B cell (primary cell): ENCODE data around the gene ZNF547. TPM values are rescaled to one million over a fixed set of nuclear protein-coding genes. Genes with fewer than 3 reads are reported as not detected.

Experiments
- ATAC-seq: fragments of 200-7000 bp; cut with Tn5 transposase; one replicate; pipeline ENCODE4 v1.10.0; 2021; ENCODE audit warnings: low read depth, mild to moderate bottlenecking, moderate number of reproducible peaks, moderate library complexity
- CTCF ChIA-PET: fragments of 350-600 bp; sonication (Branson Sonifier 250); formaldehyde crosslinking; loops from one replicate; lab custom pipeline; 2021; ENCODE audit warnings: antibody characterized with exemption, inconsistent platforms; lab: Charles Lee
- POLR2A ChIA-PET: fragments of 350-600 bp; sonication (Branson Sonifier 250); formaldehyde crosslinking; loops from one replicate; lab custom pipeline; 2021; ENCODE audit warnings: antibody characterized with exemption; lab: Charles Lee
- DNase-seq: peaks from one replicate; pipeline ENCODE4 v3.0.0; 2013
- H2AFZ ChIP-seq: 2 replicates; pipeline ENCODE4 v1.6.1; 2012; ENCODE audit warnings: mild to moderate bottlenecking, low read depth, low read length; ENCODE audit not compliant: insufficient read depth, poor library complexity, severe bottlenecking
- H3K27ac ChIP-seq, 2 donors: 1 replicate in 1 of 2; 2 replicates in 1 of 2; pipeline ENCODE4 v1.5.1; 2012 to 2013; ENCODE audit warnings: low read length in 2 of 2, mild to moderate bottlenecking in 2 of 2, moderate library complexity in 1 of 2
- H3K27me3 ChIP-seq, 4 experiments: fragments of 200-600 bp in 1 of 4; sonication (generic) in 1 of 4; replicated peaks in 1 of 4; 1 replicate in 2 of 4; 2 replicates in 2 of 4; pipeline versions ENCODE4 v1.6.1 to v1.7.0; 2013 to 2016; ENCODE audit warnings: low read length in 3 of 4, mild to moderate bottlenecking in 2 of 4, mixed read lengths in 1 of 4, moderate library complexity in 1 of 4; ENCODE audit not compliant: insufficient read depth in 4 of 4, control insufficient read depth in 3 of 4; ENCODE audit errors: control extremely low read depth in 1 of 4
- H3K36me3 ChIP-seq, 2 experiments: replicated peaks in 1 of 2; 1 replicate in 1 of 2; 2 replicates in 1 of 2; pipeline versions ENCODE4 v1.6.1 to v1.7.1; 2013; ENCODE audit warnings: low read length in 1 of 2; ENCODE audit not compliant: insufficient read depth in 2 of 2, control insufficient read depth in 1 of 2; ENCODE audit errors: control extremely low read depth in 1 of 2, extremely low read depth in 1 of 2
- H3K4me1 ChIP-seq, 2 donors: fragments of 200-600 bp in 1 of 2; sonication (generic) in 1 of 2; 1 replicate in 1 of 2; 2 replicates in 1 of 2; pipeline versions ENCODE4 v1.5.1 to v1.6.1; 2013 to 2017; ENCODE audit warnings: low read length in 2 of 2; ENCODE audit not compliant: control insufficient read depth in 2 of 2, insufficient read depth in 2 of 2
- H3K4me2 ChIP-seq: replicated peaks from 2 replicates; pipeline ENCODE3; 2012; ENCODE audit warnings: mild to moderate bottlenecking, low read depth, low read length; ENCODE audit not compliant: poor library complexity, severe bottlenecking
- H3K4me3 ChIP-seq, 5 experiments: fragments of 200-600 bp in 1 of 5; sonication (generic) in 1 of 5; 1 replicate in 3 of 5; 2 replicates in 2 of 5; pipeline versions ENCODE4 v1.5.1 to v1.7.0; 2011 to 2016; ENCODE audit warnings: low read length in 4 of 5, mild to moderate bottlenecking in 4 of 5, low read depth in 2 of 5, control low read depth in 1 of 5, moderate library complexity in 1 of 5; ENCODE audit not compliant: insufficient read depth in 1 of 5; ENCODE audit errors: control extremely low read depth in 1 of 5, extremely low read depth in 1 of 5
- H3K79me2 ChIP-seq: fragments of 200-600 bp; sonication (generic); one replicate; pipeline ENCODE4 v1.6.0; 2016; ENCODE audit warnings: low read length; ENCODE audit not compliant: control insufficient read depth, insufficient read depth
- H3K9ac ChIP-seq: fragments of 200-600 bp; sonication (generic); 2 replicates; pipeline ENCODE4 v1.6.1; 2017; ENCODE audit warnings: mild to moderate bottlenecking, low read length, moderate library complexity
- H3K9me3 ChIP-seq, 3 donors: one replicate each; pipeline versions ENCODE4 v1.6.1 to v1.7.1; 2013; ENCODE audit warnings: low read length in 2 of 3; ENCODE audit not compliant: control insufficient read depth in 2 of 3, insufficient read depth in 1 of 3; ENCODE audit errors: control extremely low read depth in 1 of 3
- H4K20me1 ChIP-seq: 2 replicates; pipeline ENCODE4 v1.6.0; 2012; ENCODE audit warnings: mild to moderate bottlenecking, low read length; ENCODE audit not compliant: insufficient read depth, control insufficient read depth, poor library complexity, severe bottlenecking
- H3K27ac Mint-ChIP-seq: one replicate; pipeline ENCODE4 v1.8.0; 2021; ENCODE audit warnings: mixed read lengths
- H3K27me3 Mint-ChIP-seq: one replicate; pipeline ENCODE4 v1.8.0; 2021; ENCODE audit warnings: mixed read lengths
- H3K4me1 Mint-ChIP-seq: one replicate; pipeline ENCODE4 v1.8.0; 2021; ENCODE audit warnings: mixed read lengths
- H3K4me3 Mint-ChIP-seq: one replicate; pipeline ENCODE4 v1.8.0; 2021; ENCODE audit warnings: mixed read lengths
- H3K9me3 Mint-ChIP-seq: one replicate; pipeline ENCODE4 v1.8.0; 2022; ENCODE audit warnings: mixed read lengths; ENCODE audit not compliant: insufficient read depth
- CTCF ChIP-seq: fragments of 200-600 bp; IDR thresholded peaks from one replicate; pipeline ENCODE4 v1.8.0; 2022; ENCODE audit warnings: antibody characterized with exemption, mild to moderate bottlenecking
- EZH2 ChIP-seq: IDR thresholded peaks from 2 replicates; pipeline ENCODE4 v1.6.1; 2012; ENCODE audit warnings: borderline replicate concordance, low read depth, mild to moderate bottlenecking, moderate library complexity, low read length; ENCODE audit not compliant: insufficient read depth, poor library complexity, severe bottlenecking
- WGBS: methylation state at CpG from one replicate; pipeline ENCODE4 v1.1.5; 2013; ENCODE audit warnings: missing lambda C conversion rate; ENCODE audit not compliant: insufficient coverage; 5-methylcytosine and 5-hydroxymethylcytosine counted together
- intact Hi-C: fragments of 100-400 bp; cut with micrococcal nuclease; formaldehyde crosslinking; loops from one replicate; pipeline ENCODE4 v1.10.0; 2022
- polyA plus RNA-seq: library from polyadenylated mRNA; depleted of rRNA; stranded (reverse); fragments of >200 nt; gene quantifications from 2 replicates; pipeline ENCODE4 v1.2.3, GENCODE V29; 2012
- total RNA-seq, 2 donors: library from RNA; stranded (reverse); fragments of 120-200 nt in 1 of 2; gene quantifications; 1 replicate in 1 of 2; 2 replicates in 1 of 2; pipeline versions ENCODE4 v1.2.3 to v1.2.4, GENCODE V29; 2013 to 2022

Gene ZNF547
- total and polyA plus RNA-seq, 2 donors (not counting 1 experiment from before 2014, with no cell fraction given) = 2.6 to 9.7 TPM

DNA sequence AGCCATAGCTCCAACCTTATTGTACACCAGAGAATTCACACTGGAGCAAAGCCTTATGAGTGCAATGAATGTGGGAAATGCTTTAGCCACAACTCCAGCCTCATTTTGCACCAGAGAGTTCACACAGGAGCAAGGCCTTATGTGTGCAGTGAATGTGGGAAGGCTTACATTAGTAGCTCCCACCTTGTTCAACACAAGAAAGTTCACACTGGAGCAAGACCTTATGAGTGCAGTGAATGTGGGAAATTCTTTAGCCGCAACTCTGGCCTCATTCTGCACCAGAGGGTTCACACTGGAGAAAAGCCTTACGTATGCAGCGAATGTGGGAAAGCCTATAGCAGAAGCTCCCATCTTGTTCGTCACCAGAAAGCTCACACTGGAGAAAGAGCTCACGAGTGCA is 5.9 kb upstream of the ZNF547 start:
- POLR2A ChIA-PET = interaction anchor here (0.6 kb wide), 1 partner anchor 38 kb away, joined by 4 read pairs; the partner anchor contains the start of gene ZNF543
- H3K4me3 ChIP-seq = no peak overlapping the region
- peaks cover 14% of the 10 kb centered on the region for H3K4me1 Mint-ChIP-seq

DNA sequence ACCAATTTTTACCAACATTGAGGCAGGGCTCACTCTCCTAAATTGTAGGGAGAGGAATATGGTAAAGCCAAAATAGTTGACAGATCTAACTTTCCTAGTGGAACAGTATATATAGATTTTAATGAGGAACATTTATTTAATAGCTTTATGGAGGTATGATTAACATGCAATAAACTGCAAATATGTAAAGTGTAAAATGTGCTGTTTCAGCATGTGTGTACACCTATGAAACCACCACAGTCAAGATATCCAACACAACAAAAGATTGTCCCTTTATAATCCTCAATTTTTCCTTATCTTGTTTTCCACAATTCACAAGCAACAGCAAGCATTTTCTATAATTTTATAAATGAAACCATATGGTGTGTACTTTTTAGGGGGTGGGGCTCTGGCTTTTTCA is 4.1 kb upstream of the ZNF547 start:
- H3K9me3 Mint-ChIP-seq = no peaks in the 10 kb centered on the region
- Histone ChIP-seq H3K9ac (no peak overlapping the region), H3K36me3 (peaks cover 22 to 44% of the 10 kb centered on the region in 2 experiments), H3K27me3 (no peaks in the 10 kb centered on the region), H3K79me2 (peaks cover 19% of the 10 kb centered on the region), H3K27ac (no peak overlapping the region), H4K20me1 (no peaks in the 10 kb centered on the region), H3K4me1 (peaks cover 10 to 14% of the 10 kb centered on the region in 2 donors), H2AFZ (no peak overlapping the region), H3K4me3 (no peak overlapping the region), H3K4me2 (no peak overlapping the region), H3K9me3 (peaks cover 1 to 25% (median 7%) of the 10 kb centered on the region in 3 donors)
- intact Hi-C loops = no loop called here
- no peak for TF ChIP-seq EZH2
- CTCF ChIA-PET = no interaction called here
- H3K27ac Mint-ChIP-seq = no peak overlapping the region
- H3K4me1 Mint-ChIP-seq = peaks cover 17% of the 10 kb centered on the region
- POLR2A ChIA-PET = no interaction called here
- no peak overlapping the region for H3K4me3 Mint-ChIP-seq
- ATAC-seq (no peak), DNase-seq (no peak)
- H3K27me3 Mint-ChIP-seq = no peaks in the 10 kb centered on the region

More for the DNA sequence above, 5.9 kb upstream of the ZNF547 start:
- WGBS = 100% methylated on average over 3 of the region's 5 CpGs
- Histone ChIP-seq H3K4me2 (no peak overlapping the region), H3K79me2 (peaks cover 18% of the 10 kb centered on the region), H3K9ac (no peak overlapping the region), H3K4me1 (peaks cover 2 to 5% of the 10 kb centered on the region in 2 donors), H4K20me1 (no peaks in the 10 kb centered on the region), H3K27ac (no peak overlapping the region), H2AFZ (no peak overlapping the region), H3K9me3 (peaks cover 1 to 27% (median 7%) of the 10 kb centered on the region in 3 donors), H3K36me3 (peaks cover 24 to 49% of the 10 kb centered on the region in 2 experiments), H3K27me3 (no peaks in the 10 kb centered on the region)
- Mint-ChIP-seq H3K27ac (no peak overlapping the region), H3K4me3 (no peak overlapping the region), H3K9me3 (peaks cover 3% of the 10 kb centered on the region), H3K27me3 (no peaks in the 10 kb centered on the region)
- ATAC-seq (no peak), DNase-seq (no peak)
- intact Hi-C loops = no loop called here
- TF ChIP-seq EZH2 (no peak), CTCF (no peak)
- CTCF ChIA-PET = no interaction called here
